GM23338 (cell line): ENCODE measurements around the gene UST. TPM values are rescaled to one million over a fixed set of nuclear protein-coding genes. Genes with fewer than 3 reads are reported as not detected.
A peak's percentile ranks its signal among the peaks of the same experiment; 100 is the strongest.

ENCODE experiments used
- ATAC-seq: fragments of 200-7000 bp; cut with Tn5 transposase; 3 replicates; pipeline ENCODE4 v1.9.1; 2020
- DNase-seq: peaks from one replicate; pipeline ENCODE4 v3.0.0-alpha.2; 2015; ENCODE audit warnings: low spot score
- H2AFZ ChIP-seq: fragments of 200-600 bp; sonication (generic); 2 replicates; pipeline ENCODE4 v1.8.0; 2016; ENCODE audit warnings: antibody characterized with exemption, mild to moderate bottlenecking, moderate library complexity
- H3F3A ChIP-seq: fragments of 200-600 bp; sonication (generic); replicated peaks from 2 replicates; pipeline ENCODE4 v1.8.0; 2017; ENCODE audit warnings: antibody characterized with exemption, mixed run types, low read depth
- H3K27ac ChIP-seq: fragments of 200-600 bp; sonication (generic); 2 replicates; pipeline ENCODE4 v1.6.1; 2016; ENCODE audit warnings: low read depth
- H3K27me3 ChIP-seq: fragments of 200-600 bp; sonication (generic); 2 replicates; pipeline ENCODE4 v1.8.0; 2016; ENCODE audit warnings: mild to moderate bottlenecking, mixed run types, moderate library complexity; ENCODE audit not compliant: insufficient read depth
- H3K36me3 ChIP-seq: fragments of 200-600 bp; sonication (generic); 2 replicates; pipeline ENCODE4 v1.8.0; 2016; ENCODE audit warnings: mild to moderate bottlenecking; ENCODE audit not compliant: insufficient read depth
- H3K4me1 ChIP-seq: fragments of 200-600 bp; sonication (generic); 2 replicates; pipeline ENCODE4 v1.8.0; 2016; ENCODE audit warnings: mild to moderate bottlenecking, moderate library complexity; ENCODE audit not compliant: insufficient read depth
- H3K4me2 ChIP-seq: fragments of 200-600 bp; sonication (generic); 2 replicates; pipeline ENCODE4 v1.7.1; 2017; ENCODE audit warnings: mixed run types
- H3K4me3 ChIP-seq: fragments of 200-600 bp; sonication (generic); 2 replicates; pipeline ENCODE4 v1.6.1; 2016; ENCODE audit warnings: mixed run types
- H3K79me2 ChIP-seq: fragments of 200-600 bp; sonication (generic); replicated peaks from 2 replicates; pipeline ENCODE4 v1.8.0; 2017; ENCODE audit warnings: mild to moderate bottlenecking; ENCODE audit not compliant: insufficient read depth
- H3K9me2 ChIP-seq: fragments of 200-600 bp; sonication (generic); 2 replicates; pipeline ENCODE4 v1.8.0; 2017; ENCODE audit not compliant: insufficient read depth
- H4K20me1 ChIP-seq: fragments of 200-600 bp; sonication (generic); replicated peaks from 2 replicates; pipeline ENCODE4 v1.8.0; 2017; ENCODE audit warnings: mild to moderate bottlenecking; ENCODE audit not compliant: insufficient read depth
- H3K27ac Mint-ChIP-seq: 2 replicates; pipeline ENCODE4 v1.8.0; 2020; ENCODE audit warnings: inconsistent platforms, mild to moderate bottlenecking, moderate library complexity, mixed read lengths
- H3K27me3 Mint-ChIP-seq: 3 replicates; pipeline ENCODE4 v1.8.0; 2022; ENCODE audit warnings: low read depth, mild to moderate bottlenecking, moderate library complexity, mixed read lengths, inconsistent platforms; ENCODE audit not compliant: insufficient read depth, poor library complexity
- H3K36me3 Mint-ChIP-seq: 3 replicates; pipeline ENCODE4 v1.8.0; 2021; ENCODE audit warnings: low read depth, mild to moderate bottlenecking, inconsistent platforms, moderate library complexity, mixed read lengths
- H3K4me1 Mint-ChIP-seq: 3 replicates; pipeline ENCODE4 v1.8.0; 2020; ENCODE audit warnings: mild to moderate bottlenecking, inconsistent platforms, mixed read lengths
- H3K4me3 Mint-ChIP-seq: 3 replicates; pipeline ENCODE4 v1.8.0; 2021; ENCODE audit warnings: moderate library complexity, mild to moderate bottlenecking, inconsistent platforms, mixed read lengths
- H3K9me3 Mint-ChIP-seq: 3 replicates; pipeline ENCODE4 v1.8.0; 2020; ENCODE audit warnings: moderate library complexity, mild to moderate bottlenecking, inconsistent platforms, mixed read lengths
- CREB1 ChIP-seq: fragments of 250-450 bp; sonication (Bioruptor Pico); IDR thresholded peaks from 2 replicates; pipeline ENCODE4 v1.5.0; 2020; ENCODE audit warnings: low read depth, mild to moderate bottlenecking, moderate library complexity
- CTCF ChIP-seq, 2 experiments: fragments of 200-600 bp in 1 of 2; sonication (generic) in 1 of 2; conservative IDR thresholded peaks; 2 replicates each; pipeline versions ENCODE4 v1.5.1 to v1.6.1; 2016 to 2017; ENCODE audit warnings: antibody characterized with exemption in 2 of 2, low read depth in 2 of 2, mild to moderate bottlenecking in 2 of 2, moderate library complexity in 1 of 2
- JUNB ChIP-seq: IDR thresholded peaks from one replicate; pipeline ENCODE4 v1.6.1; 2016; ENCODE audit warnings: antibody characterized with exemption; ENCODE audit not compliant: unreplicated experiment
- NANOG ChIP-seq: IDR thresholded peaks from 2 replicates; pipeline ENCODE4 v1.6.1; 2016; ENCODE audit warnings: antibody characterized with exemption, borderline replicate concordance
- ZNF462 ChIP-seq: fragments of 250-450 bp; sonication (Bioruptor Pico); IDR thresholded peaks from 2 replicates; pipeline ENCODE4 v1.5.0; 2020; ENCODE audit warnings: mild to moderate bottlenecking, moderate library complexity
- polyA plus RNA-seq: library from polyadenylated mRNA; unstranded; fragments of >200 nt; fragmentation: Nextera tagmentation; extraction: Ambion mirVana; gene quantifications from 2 replicates; pipeline ENCODE4 v1.2.1, GENCODE V29; 2016
- total RNA-seq: library from RNA; depleted of rRNA; stranded (reverse); fragments of >200 nt; shearing (Covaris generic); gene quantifications from 2 replicates; pipeline ENCODE4 v1.2.3, GENCODE V29; 2014

Gene UST
- total and polyA plus RNA-seq, 2 experiments from 2014 or later = 12.6 to 33.0 TPM

- no peak overlapping the region for H3K4me2 ChIP-seq
These were observed 201.0 kb downstream of the UST start for GRCh38 chr6:148947621-148948444.

GRCh38 chr6:148951662-148952061 lies 204.8 kb downstream of the UST start:
- Mint-ChIP-seq H3K27ac (no peak overlapping the region), H3K36me3 (peaks cover 42% of the 10 kb centered on the region), H3K9me3 (peaks cover 8% of the 10 kb centered on the region), H3K4me3 (no peak overlapping the region), H3K4me1 (peaks cover 24% of the 10 kb centered on the region), H3K27me3 (peaks cover 5% of the 10 kb centered on the region)
- DNase-seq = no peak
- no peak for ATAC-seq
- Histone ChIP-seq H3F3A (no peaks in the 10 kb centered on the region), H3K4me1 (peaks cover 14% of the 10 kb centered on the region), H3K79me2 (peaks cover 21% of the 10 kb centered on the region), H3K4me2 (no peak overlapping the region), H3K27me3 (no peaks in the 10 kb centered on the region), H4K20me1 (no peaks in the 10 kb centered on the region), H3K4me3 (no peak overlapping the region), H3K9me2 (no peaks in the 10 kb centered on the region), H3K36me3 (no peaks in the 10 kb centered on the region; the same call in none of the 2 replicates), H2AFZ (no peak overlapping the region), H3K27ac (no peak overlapping the region)
- TF ChIP-seq NANOG = no peak

More at GRCh38 chr6:148947621-148948444, 201.0 kb downstream of the UST start:
- Histone ChIP-seq H3K27me3 (no peaks in the 10 kb centered on the region), H3K79me2 (peaks cover 21% of the 10 kb centered on the region), H3K27ac (peak overlapping the region; percentile 51), H4K20me1 (no peaks in the 10 kb centered on the region), H3K4me3 (no peak overlapping the region), H3F3A (no peaks in the 10 kb centered on the region), H2AFZ (no peak overlapping the region), H3K4me1 (peaks cover 14% of the 10 kb centered on the region), H3K36me3 (no peaks in the 10 kb centered on the region), H3K9me2 (no peaks in the 10 kb centered on the region)
- Mint-ChIP-seq H3K4me1 (peaks cover 24% of the 10 kb centered on the region), H3K27ac (peak overlapping the region; percentile 50; the same call in 1 of the 2 replicates), H3K36me3 (peaks cover 17% of the 10 kb centered on the region), H3K4me3 (no peak overlapping the region; the same call in 2 of the 3 replicates), H3K27me3 (peaks cover 5% of the 10 kb centered on the region), H3K9me3 (no peaks in the 10 kb centered on the region)
- TF ChIP-seq CTCF (conservative IDR thresholded peaks at IDR 0.05; ENCODE audit: low read depth in 2 of 2) (peak; percentile 90 to 91), JUNB (no peak)
- peak; percentile 95 for DNase-seq
- peak; percentile 97 for ATAC-seq

GRCh38 chr6:148952147-148953035 lies 205.6 kb downstream of the UST start:
- DNase-seq = no peak
- 0 out of 2 replicates have a peak overlapping the region, but pooled peaks have one; percentile 23 for H3K27ac Mint-ChIP-seq
- H3K27me3 ChIP-seq = no peaks in the 10 kb centered on the region
- H3K27me3 Mint-ChIP-seq = peaks cover 7% of the 10 kb centered on the region
- no peak overlapping the region for H3K4me3 ChIP-seq
- H3K36me3 ChIP-seq = no peaks in the 10 kb centered on the region; the same call in none of the 2 replicates
- no peak overlapping the region for H2AFZ ChIP-seq
- peaks cover 14% of the 10 kb centered on the region for H3K4me1 ChIP-seq
- H3K27ac ChIP-seq = no peak overlapping the region
- H3K4me3 Mint-ChIP-seq = no peak overlapping the region
- H3K79me2 ChIP-seq = peaks cover 17% of the 10 kb centered on the region
- peaks cover 24% of the 10 kb centered on the region for H3K4me1 Mint-ChIP-seq
- no peaks in the 10 kb centered on the region for H4K20me1 ChIP-seq
- H3K36me3 Mint-ChIP-seq = peaks cover 48% of the 10 kb centered on the region
- no peaks in the 10 kb centered on the region for H3K9me2 ChIP-seq
- H3K9me3 Mint-ChIP-seq = peaks cover 8% of the 10 kb centered on the region
- no peak overlapping the region for H3K4me2 ChIP-seq
- no peak for ATAC-seq
- no peaks in the 10 kb centered on the region for H3F3A ChIP-seq
- no peak for TF ChIP-seq ZNF462 (CRISPR knock-in tag)
- TF ChIP-seq NANOG = no peak
- no peak for TF ChIP-seq CREB1 (CRISPR knock-in tag)
